ENCODE results near the gene KDM2B.

Gene KDM2B

GRCh38 chr12:121423682-121424623 is 156.9 kb downstream of the KDM2B start:
- Histone ChIP-seq H3K4ac (ENCODE audit: low read length) (no peak overlapping the region), H2BK12ac (ENCODE audit: low read length) (no peak overlapping the region), H2BK5ac (ENCODE audit: low read length) (no peak overlapping the region), H4K91ac (ENCODE audit: low read depth, low read length, poor library complexity) (no peak overlapping the region), H3K4me3 (ENCODE audit: low read length in 2 of 2) (peak overlapping the region in 1 of 2 donors; percentile 32), H3K79me1 (ENCODE audit: low read depth, low read length) (no peaks in the 10 kb centered on the region), H3K27me3 (ENCODE audit: control insufficient read depth in 3 of 3, insufficient read depth in 3 of 3, low read depth in 1 of 3, low read length in 3 of 3) (no peaks in the 10 kb centered on the region), H4K8ac (ENCODE audit: low read depth, low read length) (no peak overlapping the region), H3K4me2 (ENCODE audit: insufficient read depth, low read length, poor library complexity, severe bottlenecking) (no peak overlapping the region), H3K18ac (ENCODE audit: low read length) (no peak overlapping the region), H3K36me3 (replicated peaks in 1 of 2; ENCODE audit: control insufficient read depth in 2 of 2, insufficient read depth in 2 of 2, low read length in 2 of 2) (peaks cover 44 to 100% of the 10 kb centered on the region in 2 donors), H2BK15ac (ENCODE audit: low read length) (no peak overlapping the region), H3K23ac (ENCODE audit: low read depth, low read length, poor library complexity) (no peak overlapping the region), H2AK5ac (ENCODE audit: low read depth, low read length) (no peak overlapping the region), H3K4me1 (ENCODE audit: control insufficient read depth in 2 of 2, insufficient read depth in 1 of 2, low read depth in 1 of 2, low read length in 2 of 2) (no peaks in the 10 kb centered on the region), H2BK120ac (ENCODE audit: low read depth, low read length) (no peak overlapping the region), H2AFZ (ENCODE audit: low read length) (no peak overlapping the region), H3K27ac (replicated peaks; ENCODE audit: low read length) (no peak overlapping the region), H3K9ac (ENCODE audit: low read depth, low read length, poor library complexity) (no peak overlapping the region), H3K9me3 (replicated peaks in 1 of 2; ENCODE audit: control insufficient read depth in 2 of 2, insufficient read depth in 1 of 2, low read depth in 1 of 2, low read length in 2 of 2) (no peaks in the 10 kb centered on the region), H3K14ac (ENCODE audit: low read length) (no peak overlapping the region)
- WGBS, 2 donors (ENCODE audit: extremely low coverage in 2 of 2, insufficient read length in 2 of 2, insufficient replicate concordance in 1 of 2): no CpG with 5 or more reads among the region's 13 CpGs
- DNase-seq (ENCODE audit: low spot score): no peak

GRCh38 chr12:121423253-121423652 is 157.6 kb downstream of the KDM2B start:
- H3K9ac ChIP-seq (ENCODE audit: low read depth, low read length, poor library complexity): no peak overlapping the region
- no peak overlapping the region for H4K8ac ChIP-seq (ENCODE audit: low read depth, low read length)
- H3K79me1 ChIP-seq (ENCODE audit: low read depth, low read length): no peaks in the 10 kb centered on the region
- no peak overlapping the region for H2AFZ ChIP-seq (ENCODE audit: low read length)
- no peaks in the 10 kb centered on the region for H3K27me3 ChIP-seq (ENCODE audit: control insufficient read depth in 3 of 3, insufficient read depth in 3 of 3, low read depth in 1 of 3, low read length in 3 of 3)
- DNase-seq (ENCODE audit: low spot score): no peak
- H3K23ac ChIP-seq (ENCODE audit: low read depth, low read length, poor library complexity): no peak overlapping the region
- H3K27ac ChIP-seq (replicated peaks; ENCODE audit: low read length): no peak overlapping the region
- no peaks in the 10 kb centered on the region for H3K4me1 ChIP-seq (ENCODE audit: control insufficient read depth in 2 of 2, insufficient read depth in 1 of 2, low read depth in 1 of 2, low read length in 2 of 2)
- no CpG with 5 or more reads among the region's 14 CpGs for whole genome bisulfite sequencing, 2 donors (ENCODE audit: extremely low coverage in 2 of 2, insufficient read length in 2 of 2, insufficient replicate concordance in 1 of 2)
- no peak overlapping the region for H3K18ac ChIP-seq (ENCODE audit: low read length)
- no peak overlapping the region for H2BK15ac ChIP-seq (ENCODE audit: low read length)
- no peak overlapping the region for H3K4me3 ChIP-seq (ENCODE audit: low read length in 2 of 2)
- H4K91ac ChIP-seq (ENCODE audit: low read depth, low read length, poor library complexity): no peak overlapping the region
- H3K4me2 ChIP-seq (ENCODE audit: insufficient read depth, low read length, poor library complexity, severe bottlenecking): no peak overlapping the region
- no peaks in the 10 kb centered on the region for H3K9me3 ChIP-seq (replicated peaks in 1 of 2; ENCODE audit: control insufficient read depth in 2 of 2, insufficient read depth in 1 of 2, low read depth in 1 of 2, low read length in 2 of 2)
- no peak overlapping the region for H3K4ac ChIP-seq (ENCODE audit: low read length)
- no peak overlapping the region for H3K14ac ChIP-seq (ENCODE audit: low read length)
- no peak overlapping the region for H2BK120ac ChIP-seq (ENCODE audit: low read depth, low read length)
- H3K36me3 ChIP-seq (replicated peaks in 1 of 2; ENCODE audit: control insufficient read depth in 2 of 2, insufficient read depth in 2 of 2, low read length in 2 of 2): peaks cover 37 to 100% of the 10 kb centered on the region in 2 donors
- H2BK12ac ChIP-seq (ENCODE audit: low read length): no peak overlapping the region
- no peak overlapping the region for H2AK5ac ChIP-seq (ENCODE audit: low read depth, low read length)
- H2BK5ac ChIP-seq (ENCODE audit: low read length): no peak overlapping the region

GRCh38 chr12:121420109-121420508 is 160.7 kb downstream of the KDM2B start:
- Histone ChIP-seq H3K23ac (ENCODE audit: low read depth, low read length, poor library complexity) (no peak overlapping the region), H3K4me3 (ENCODE audit: low read length in 2 of 2) (no peak overlapping the region), H3K18ac (ENCODE audit: low read length) (no peak overlapping the region), H3K4me2 (ENCODE audit: insufficient read depth, low read length, poor library complexity, severe bottlenecking) (no peak overlapping the region), H4K8ac (ENCODE audit: low read depth, low read length) (no peak overlapping the region), H4K91ac (ENCODE audit: low read depth, low read length, poor library complexity) (no peak overlapping the region), H3K9ac (ENCODE audit: low read depth, low read length, poor library complexity) (no peak overlapping the region), H3K14ac (ENCODE audit: low read length) (no peak overlapping the region), H2BK120ac (ENCODE audit: low read depth, low read length) (no peak overlapping the region), H2AK5ac (ENCODE audit: low read depth, low read length) (no peak overlapping the region), H2AFZ (ENCODE audit: low read length) (no peak overlapping the region), H2BK12ac (ENCODE audit: low read length) (no peak overlapping the region), H3K27me3 (ENCODE audit: control insufficient read depth in 3 of 3, insufficient read depth in 3 of 3, low read depth in 1 of 3, low read length in 3 of 3) (no peaks in the 10 kb centered on the region), H2BK5ac (ENCODE audit: low read length) (no peak overlapping the region), H3K4me1 (ENCODE audit: control insufficient read depth in 2 of 2, insufficient read depth in 1 of 2, low read depth in 1 of 2, low read length in 2 of 2) (no peaks in the 10 kb centered on the region), H3K4ac (ENCODE audit: low read length) (no peak overlapping the region), H3K36me3 (replicated peaks in 1 of 2; ENCODE audit: control insufficient read depth in 2 of 2, insufficient read depth in 2 of 2, low read length in 2 of 2) (peaks cover 33 to 99% of the 10 kb centered on the region in 2 donors), H3K9me3 (replicated peaks in 1 of 2; ENCODE audit: control insufficient read depth in 2 of 2, insufficient read depth in 1 of 2, low read depth in 1 of 2, low read length in 2 of 2) (no peaks in the 10 kb centered on the region), H3K79me1 (ENCODE audit: low read depth, low read length) (no peaks in the 10 kb centered on the region), H2BK15ac (ENCODE audit: low read length) (no peak overlapping the region), H3K27ac (replicated peaks; ENCODE audit: low read length) (no peak overlapping the region)
- WGBS, 2 donors (ENCODE audit: extremely low coverage in 2 of 2, insufficient read length in 2 of 2, insufficient replicate concordance in 1 of 2): no CpG with 5 or more reads among the region's 6 CpGs
- DNase-seq (ENCODE audit: low spot score): no peak

- Histone ChIP-seq H3K4me2 (ENCODE audit: insufficient read depth, low read length, poor library complexity, severe bottlenecking) (no peak overlapping the region), H3K4ac (ENCODE audit: low read length) (no peak overlapping the region), H2BK5ac (ENCODE audit: low read length) (no peak overlapping the region), H4K8ac (ENCODE audit: low read depth, low read length) (no peak overlapping the region), H3K14ac (ENCODE audit: low read length) (no peak overlapping the region), H3K36me3 (replicated peaks in 1 of 2; ENCODE audit: control insufficient read depth in 2 of 2, insufficient read depth in 2 of 2, low read length in 2 of 2) (peaks cover 21 to 91% of the 10 kb centered on the region in 2 donors), H2AK5ac (ENCODE audit: low read depth, low read length) (no peak overlapping the region), H3K9me3 (replicated peaks in 1 of 2; ENCODE audit: control insufficient read depth in 2 of 2, insufficient read depth in 1 of 2, low read depth in 1 of 2, low read length in 2 of 2) (no peaks in the 10 kb centered on the region), H3K18ac (ENCODE audit: low read length) (no peak overlapping the region), H3K79me1 (ENCODE audit: low read depth, low read length) (no peaks in the 10 kb centered on the region), H2BK15ac (ENCODE audit: low read length) (no peak overlapping the region), H4K91ac (ENCODE audit: low read depth, low read length, poor library complexity) (no peak overlapping the region), H3K4me3 (ENCODE audit: low read length in 2 of 2) (no peak overlapping the region), H3K9ac (ENCODE audit: low read depth, low read length, poor library complexity) (no peak overlapping the region), H3K27me3 (ENCODE audit: control insufficient read depth in 3 of 3, insufficient read depth in 3 of 3, low read depth in 1 of 3, low read length in 3 of 3) (no peaks in the 10 kb centered on the region), H3K27ac (replicated peaks; ENCODE audit: low read length) (no peak overlapping the region), H3K23ac (ENCODE audit: low read depth, low read length, poor library complexity) (no peak overlapping the region), H2BK120ac (ENCODE audit: low read depth, low read length) (no peak overlapping the region), H2AFZ (ENCODE audit: low read length) (no peak overlapping the region), H2BK12ac (ENCODE audit: low read length) (no peak overlapping the region), H3K4me1 (ENCODE audit: control insufficient read depth in 2 of 2, insufficient read depth in 1 of 2, low read depth in 1 of 2, low read length in 2 of 2) (no peaks in the 10 kb centered on the region)
- no peak for DNase-seq (ENCODE audit: low spot score)
- WGBS, 2 donors (ENCODE audit: extremely low coverage in 2 of 2, insufficient read length in 2 of 2, insufficient replicate concordance in 1 of 2): no CpG with 5 or more reads among the region's 6 CpGs
Measured at GRCh38 chr12:121417847-121418246, 163.0 kb downstream of the KDM2B start.

Measured in neuronal stem cell (in vitro differentiated cells).